ENCODE measurements around the gene RRP1.

The RRP1 gene

GRCh38 chr21:43794857-43795256 is 5.5 kb downstream of the RRP1 start:
- no peak overlapping the region for H3K4me3 ChIP-seq (ENCODE audit: low read depth, low read length)
- no peak for DNase-seq (ENCODE audit: low read depth)
- no peak for TF ChIP-seq CTCF (IDR thresholded peaks at IDR 0.05; ENCODE audit: insufficient read depth, low read depth, low read length, missing control alignments)

- H3K4me3 ChIP-seq (ENCODE audit: low read depth, low read length), result no peak overlapping the region
- DNase-seq (ENCODE audit: low read depth), result no peak
- TF ChIP-seq CTCF (IDR thresholded peaks at IDR 0.05; ENCODE audit: insufficient read depth, low read depth, low read length, missing control alignments), result no peak
Measured at GRCh38 chr21:43797415-43797814, 8.0 kb downstream of the RRP1 start.

GRCh38 chr21:43797925-43798715 is 8.7 kb downstream of the RRP1 start:
- TF ChIP-seq CTCF (IDR thresholded peaks at IDR 0.05; ENCODE audit: insufficient read depth, low read depth, low read length, missing control alignments), result no peak
- no peak overlapping the region for H3K4me3 ChIP-seq (ENCODE audit: low read depth, low read length)
- no peak for DNase-seq (ENCODE audit: low read depth)

GRCh38 chr21:43799301-43799840 is 10.0 kb downstream of the RRP1 start:
- TF ChIP-seq CTCF (IDR thresholded peaks at IDR 0.05; ENCODE audit: insufficient read depth, low read depth, low read length, missing control alignments), result no peak
- no peak overlapping the region for H3K4me3 ChIP-seq (ENCODE audit: low read depth, low read length)
- no peak for DNase-seq (ENCODE audit: low read depth)

GRCh38 chr21:43800124-43800523 is 10.7 kb downstream of the RRP1 start:
- no peak overlapping the region for H3K4me3 ChIP-seq (ENCODE audit: low read depth, low read length)
- TF ChIP-seq CTCF (IDR thresholded peaks at IDR 0.05; ENCODE audit: insufficient read depth, low read depth, low read length, missing control alignments), result no peak
- no peak for DNase-seq (ENCODE audit: low read depth)

GRCh38 chr21:43800566-43800965 is 11.2 kb downstream of the RRP1 start:
- DNase-seq (ENCODE audit: low read depth), result no peak
- no peak for TF ChIP-seq CTCF (IDR thresholded peaks at IDR 0.05; ENCODE audit: insufficient read depth, low read depth, low read length, missing control alignments)
- H3K4me3 ChIP-seq (ENCODE audit: low read depth, low read length), result no peak overlapping the region

Measured in GM12865 (cell line).